ENCODE measurements around the gene MACROD2.

MACROD2 gene

DNA sequence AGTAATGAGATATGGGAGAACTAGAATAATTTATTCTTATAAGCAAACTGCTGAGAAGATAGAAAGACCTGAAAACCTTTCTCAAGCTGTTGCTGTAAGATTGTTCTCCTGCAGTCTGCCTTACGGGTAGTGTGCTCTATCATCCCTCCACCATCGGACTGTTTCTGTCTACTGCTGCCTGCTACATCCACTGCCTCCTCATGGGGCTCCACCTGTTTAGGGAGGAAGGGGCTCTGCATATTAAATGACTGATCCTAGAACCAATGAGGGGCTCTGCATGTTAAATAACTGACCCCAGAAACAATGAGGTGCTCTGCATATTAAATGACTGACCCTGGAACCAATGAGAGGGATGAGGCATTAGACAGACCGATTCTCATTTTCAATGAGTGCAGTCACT lies 1923.3 kb downstream of the MACROD2 start:
- no peak for DNase-seq (ENCODE audit: low read depth)

DNA sequence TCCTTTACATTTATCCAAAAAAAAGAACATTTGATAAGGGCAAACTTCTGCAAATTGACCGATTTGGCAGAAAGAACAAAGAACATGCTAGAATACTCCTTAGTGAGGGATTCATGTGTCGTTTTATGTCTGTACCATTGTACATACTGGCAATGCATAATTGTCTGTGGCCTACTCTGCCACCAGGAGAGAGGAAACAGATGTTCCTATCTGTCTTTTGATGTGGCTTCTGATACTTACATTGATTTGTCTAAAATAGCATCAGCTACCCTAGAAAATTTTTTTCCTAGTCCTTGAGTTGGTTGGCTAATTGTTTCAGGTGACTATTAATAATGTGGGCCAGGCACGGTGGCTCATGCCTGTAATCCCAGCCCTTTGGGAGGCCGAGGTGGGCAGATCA lies 1923.8 kb downstream of the MACROD2 start:
- no peak for DNase-seq (ENCODE audit: low read depth)

DNA sequence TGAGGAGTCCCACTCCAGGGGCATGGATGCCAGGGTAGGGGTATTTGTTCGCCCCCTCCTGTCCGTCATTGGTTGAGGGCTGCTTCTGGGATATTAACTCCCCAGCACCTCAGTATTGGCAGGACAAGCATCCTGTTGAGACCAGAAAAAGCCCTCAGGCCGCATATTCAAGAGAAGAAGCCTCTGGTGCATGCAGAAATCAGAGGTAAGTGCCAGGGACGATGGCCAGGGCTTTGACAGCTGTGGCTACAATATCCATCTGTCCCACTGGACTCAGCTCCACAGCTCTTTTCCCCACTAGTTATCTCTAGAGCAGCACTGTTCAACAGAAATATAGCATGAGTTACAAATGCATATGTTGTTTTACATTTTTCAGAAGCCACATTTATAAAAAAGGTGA lies 1926.6 kb downstream of the MACROD2 start:
- no peak for DNase-seq (ENCODE audit: low read depth)

DNA sequence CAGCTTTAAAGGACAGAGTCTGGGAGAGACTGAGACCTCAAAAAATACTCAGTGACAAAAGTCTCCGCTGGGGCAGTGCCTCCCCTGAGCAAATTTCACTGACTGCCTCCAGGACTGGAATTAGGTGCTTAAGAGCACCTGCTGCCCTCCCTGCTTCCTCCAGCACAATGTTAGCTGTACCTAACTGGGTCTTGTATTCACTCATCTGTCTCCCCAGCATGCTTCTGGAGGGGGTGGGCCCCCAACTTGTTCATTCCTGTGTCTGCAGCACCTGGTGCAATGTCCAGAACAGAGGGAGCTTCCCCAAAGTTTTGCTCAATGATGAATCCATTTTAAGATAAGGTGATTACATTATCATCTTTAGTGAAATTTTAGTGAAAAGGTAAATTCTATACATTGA lies 1927.2 kb downstream of the MACROD2 start:
- no peak for DNase-seq (ENCODE audit: low read depth)

DNA sequence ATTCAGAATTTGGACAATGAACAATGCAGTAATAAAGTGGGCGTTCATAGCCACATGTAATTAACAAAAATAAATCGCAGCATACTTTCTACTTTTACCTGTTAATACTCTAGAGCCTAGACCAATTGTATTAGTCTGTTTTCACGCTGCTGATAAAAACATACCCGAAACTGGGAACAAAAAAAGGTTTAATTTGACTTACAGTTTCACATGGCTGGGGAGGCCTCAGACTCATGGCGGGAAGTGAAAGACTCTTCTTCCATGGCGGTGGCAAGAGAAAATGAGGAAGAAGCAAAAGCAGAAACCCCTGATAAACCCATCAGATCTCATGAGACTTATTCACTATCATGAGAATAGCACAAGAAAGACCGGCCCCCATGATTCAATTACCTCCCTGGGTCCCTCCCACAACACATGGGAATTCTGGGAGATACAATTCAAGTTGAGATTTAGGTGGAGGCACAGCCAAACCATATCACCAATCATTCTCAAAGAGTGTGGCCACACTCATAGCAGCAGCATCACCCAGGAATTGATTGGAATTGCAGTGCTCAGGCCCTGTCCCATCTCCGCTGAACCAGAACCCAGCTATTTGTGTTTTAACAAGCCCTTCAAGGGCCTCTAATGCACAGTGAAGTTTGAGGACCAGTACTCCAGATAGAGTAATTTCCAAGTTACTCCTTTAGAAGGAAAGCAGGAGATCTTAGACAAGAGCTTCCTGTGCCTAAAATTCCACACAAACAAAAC lies 1927.9 kb downstream of the MACROD2 start:
- no peak for DNase-seq (ENCODE audit: low read depth)

DNA sequence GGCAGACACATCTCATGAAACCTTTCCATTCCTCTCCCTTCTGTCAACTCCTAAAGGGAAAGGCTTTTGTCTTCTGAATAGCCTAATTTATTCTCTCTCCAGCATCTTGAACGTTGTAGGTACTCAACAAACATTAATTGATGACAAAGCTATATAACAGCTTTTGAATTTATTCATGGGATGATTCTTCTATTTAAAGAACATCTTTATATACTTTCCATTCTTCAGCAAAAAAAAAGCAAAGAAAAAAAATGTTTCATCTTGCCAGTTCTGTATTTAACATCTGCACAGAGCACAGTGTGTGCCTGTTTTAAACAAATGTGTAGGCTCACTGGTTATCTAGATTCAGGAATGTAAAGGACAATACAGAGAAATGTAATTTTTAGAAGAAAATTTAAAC lies 1929.2 kb downstream of the MACROD2 start:
- no peak for DNase-seq (ENCODE audit: low read depth)

DNA sequence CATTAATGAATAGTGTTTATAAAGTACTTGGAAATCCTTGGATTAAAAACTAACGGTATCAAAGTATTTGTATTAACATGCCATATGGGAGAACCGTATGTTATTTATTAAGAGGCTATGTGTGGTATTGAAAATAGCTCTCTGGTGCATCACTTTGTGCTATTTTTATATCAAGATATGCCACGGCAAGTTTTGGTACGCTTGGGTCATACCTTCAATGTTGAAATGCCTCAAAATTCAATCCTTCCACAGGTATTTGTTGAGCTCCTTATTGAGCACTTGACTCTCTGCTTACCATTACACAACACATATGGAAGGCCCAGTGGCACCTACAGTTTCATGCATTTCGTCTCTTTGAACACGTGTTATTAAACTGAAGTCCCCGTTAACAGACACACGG lies 1930.1 kb downstream of the MACROD2 start:
- DNase-seq (ENCODE audit: low read depth) = no peak

DNA sequence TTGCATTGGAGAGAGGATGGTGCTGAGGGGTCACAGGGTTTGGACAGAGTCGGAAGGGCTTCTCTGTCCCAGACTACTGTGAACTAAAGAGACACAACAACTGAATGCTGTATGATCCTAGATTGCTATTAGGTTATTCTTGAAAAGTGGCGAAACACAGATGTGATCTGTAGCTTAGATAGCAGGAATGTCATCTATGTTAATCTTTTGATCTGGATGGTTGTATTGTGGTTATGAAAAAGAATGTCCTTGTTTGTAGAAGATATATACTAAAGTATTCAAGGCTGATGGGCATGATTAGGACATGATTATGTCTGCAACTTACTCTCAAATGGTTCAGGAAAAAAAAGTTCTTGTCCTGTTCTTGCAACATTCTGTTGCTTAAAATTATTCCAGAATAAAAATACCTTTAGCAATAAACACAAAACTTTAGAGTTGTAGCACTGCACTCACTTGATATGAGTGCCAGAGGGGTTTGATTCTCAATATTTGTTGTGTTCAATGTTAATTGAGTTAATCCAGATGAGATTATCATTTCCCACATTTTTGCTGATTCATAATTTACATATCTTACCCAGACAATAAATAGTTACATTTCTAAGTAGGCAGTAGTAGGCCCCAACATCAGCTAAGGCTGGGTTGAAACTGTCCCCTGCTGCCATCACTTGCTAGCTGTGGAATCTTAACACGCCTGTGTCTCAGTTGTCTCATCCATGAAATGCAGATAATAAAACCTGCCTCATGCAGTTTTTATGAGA lies 1932.8 kb downstream of the MACROD2 start:
- DNase-seq (ENCODE audit: low read depth) = no peak

DNA sequence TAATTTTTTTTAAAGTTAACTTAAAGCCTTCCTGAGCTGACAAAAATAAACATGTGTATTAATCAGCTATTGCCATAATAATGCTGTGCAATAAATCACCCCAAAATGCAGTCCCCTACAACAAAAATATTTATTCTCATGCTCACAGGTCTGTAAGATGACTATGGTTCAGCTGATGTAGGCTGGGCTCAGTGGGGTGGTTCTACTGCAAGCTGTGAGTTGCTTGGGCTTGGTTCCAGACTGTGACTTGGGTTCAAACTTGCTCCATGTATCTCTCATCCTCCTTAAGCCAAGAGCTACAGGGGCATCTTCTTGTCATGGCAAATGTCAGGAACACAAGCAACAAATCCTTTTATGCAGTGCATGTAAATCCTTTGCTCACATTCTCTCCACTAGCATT lies 1933.6 kb downstream of the MACROD2 start:
- DNase-seq (ENCODE audit: low read depth) = no peak

DNA sequence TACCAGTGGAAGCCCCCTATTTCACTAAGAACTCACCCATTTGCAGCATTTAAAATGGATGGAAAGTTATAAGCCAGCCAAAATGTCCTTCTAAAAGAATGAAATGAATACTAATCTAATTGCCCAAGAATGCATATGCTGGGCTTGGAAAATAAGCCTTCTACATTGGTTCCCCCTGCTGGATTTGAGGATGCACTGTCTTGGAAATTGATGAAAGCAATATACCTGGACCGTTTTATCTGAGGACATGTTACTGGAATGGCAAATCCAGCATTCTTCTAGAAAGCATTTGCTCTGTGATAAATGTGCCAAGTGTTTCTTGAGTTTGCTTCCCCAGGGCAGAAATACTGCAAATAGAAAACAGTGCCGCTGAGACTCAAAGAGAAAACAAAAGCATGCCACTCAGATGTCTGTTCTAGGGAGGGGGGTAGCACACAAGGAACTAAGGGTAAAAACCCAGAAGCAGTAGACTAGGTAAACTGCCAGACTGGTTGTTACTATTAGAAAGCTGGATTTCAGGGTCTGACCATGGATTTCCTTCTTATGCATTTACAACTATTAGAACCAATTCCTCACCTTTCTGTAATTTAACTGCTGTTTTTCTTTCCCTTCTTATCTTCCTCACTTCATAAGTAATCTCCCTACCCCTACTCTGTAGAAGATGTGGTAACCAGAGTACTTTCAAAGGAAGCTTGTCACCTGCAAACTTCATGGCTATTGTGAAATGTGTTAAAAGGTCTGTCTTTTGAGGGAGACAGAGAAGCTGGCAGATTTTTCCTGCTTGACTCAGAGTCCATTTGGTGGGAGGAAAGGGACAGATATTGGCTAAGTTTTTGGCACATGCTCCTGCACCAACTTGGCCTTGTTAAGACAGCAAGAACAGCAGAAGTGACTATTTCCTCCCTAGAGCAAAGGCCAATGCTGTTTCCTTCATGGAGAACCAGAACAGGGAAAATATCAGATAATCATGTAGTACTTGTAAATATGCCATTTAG lies 1935.3 kb downstream of the MACROD2 start:
- DNase-seq (ENCODE audit: low read depth) = no peak

DNA sequence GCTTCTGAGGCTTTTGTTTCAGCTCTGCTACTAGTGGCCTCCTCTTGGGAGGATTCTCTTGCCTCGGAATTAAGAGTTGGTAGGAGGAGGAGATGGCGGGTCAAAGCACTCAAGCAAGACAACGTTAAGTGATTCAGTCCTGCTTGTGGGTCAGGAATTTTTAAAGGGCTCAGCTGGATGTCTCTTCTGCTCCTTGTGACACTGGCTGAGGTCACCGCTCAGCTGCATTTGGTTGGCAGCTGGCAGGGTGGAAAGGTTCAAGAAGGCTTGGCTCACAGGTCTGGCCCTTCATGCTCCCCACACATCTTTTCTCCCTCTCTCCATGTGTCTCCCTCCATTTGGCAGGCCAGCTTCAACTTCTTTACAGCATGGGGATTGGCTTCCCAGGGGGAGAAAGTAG lies 1936.6 kb downstream of the MACROD2 start:
- DNase-seq (ENCODE audit: low read depth) = no peak

DNA sequence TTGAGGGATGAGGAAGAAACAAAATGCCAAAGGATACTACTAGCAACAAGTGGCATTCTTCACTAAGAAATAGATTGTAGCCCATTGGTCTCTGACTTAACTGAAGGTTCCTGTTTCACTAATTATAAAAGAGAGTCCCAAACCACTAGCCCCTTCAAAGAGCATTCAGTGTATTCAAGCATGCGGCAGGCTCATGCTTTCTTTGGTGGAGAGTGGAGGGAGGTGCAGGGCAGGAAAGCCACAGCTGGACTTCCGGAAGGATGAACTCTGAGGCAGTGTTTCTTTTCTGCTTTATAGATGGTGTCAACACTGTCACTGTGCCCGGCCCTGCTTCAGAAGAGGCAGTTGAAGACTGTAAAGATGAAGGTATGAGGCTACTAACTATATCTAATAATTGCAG lies 1941.9 kb downstream of the MACROD2 start:
- no peak for DNase-seq (ENCODE audit: low read depth)

DNA sequence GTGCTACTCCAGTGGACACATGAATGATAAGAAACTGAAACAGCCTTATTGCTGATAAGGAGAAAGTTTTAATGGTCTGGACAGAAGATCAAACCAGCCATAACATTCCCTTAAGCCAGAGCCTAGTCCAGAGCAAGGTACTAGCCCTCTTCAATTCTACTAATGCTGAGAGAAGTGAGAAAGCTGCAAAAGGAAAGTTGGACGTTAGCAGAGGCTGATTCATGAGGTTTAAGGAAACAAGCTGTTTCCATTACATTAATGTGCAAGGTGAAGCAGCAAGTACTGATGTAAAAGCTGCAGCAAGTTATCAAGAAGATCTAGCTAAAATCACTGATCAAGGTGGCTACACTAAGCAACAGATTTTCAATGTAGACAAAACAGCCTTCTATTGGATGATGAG lies 1943.5 kb downstream of the MACROD2 start:
- no peak for DNase-seq (ENCODE audit: low read depth)

DNA sequence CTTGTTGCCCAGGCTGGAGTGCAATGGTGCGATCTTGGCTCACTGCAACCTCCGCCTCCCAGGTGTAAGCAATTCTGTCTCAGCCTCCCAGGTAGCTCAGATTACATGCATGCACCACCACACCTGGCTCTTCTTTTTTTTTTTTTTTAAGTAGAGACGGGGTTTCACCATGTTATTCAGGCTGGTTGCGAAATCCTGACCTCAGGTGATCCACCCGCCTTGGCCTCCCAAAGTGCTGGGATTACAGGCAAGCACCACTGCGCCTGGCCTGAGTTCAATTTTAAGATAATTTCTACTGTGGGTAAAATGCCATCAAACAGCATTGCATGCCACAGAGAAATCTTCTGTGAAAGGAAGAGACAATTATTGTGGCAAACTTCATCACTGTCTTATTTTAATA lies 1944.8 kb downstream of the MACROD2 start:
- DNase-seq (ENCODE audit: low read depth) = no peak

DNA sequence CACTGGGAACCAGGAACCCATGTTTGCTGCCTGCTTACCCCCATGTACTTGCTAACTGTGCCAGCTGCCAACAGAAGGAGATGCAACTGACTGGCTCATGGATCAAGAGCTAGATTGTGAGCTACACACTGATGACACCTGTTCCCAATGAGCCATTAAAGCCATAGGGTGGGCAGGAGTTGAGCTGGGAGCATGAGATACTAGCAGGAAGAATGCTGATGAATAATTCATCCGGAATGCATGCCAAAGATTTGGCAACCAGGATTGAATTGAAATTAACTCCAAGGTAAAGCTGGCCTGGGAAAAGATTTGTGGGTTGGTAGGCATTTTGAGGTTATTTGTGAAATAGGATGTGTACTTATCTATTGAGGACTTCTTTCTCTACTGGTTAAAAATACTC lies 1946.8 kb downstream of the MACROD2 start:
- no peak for DNase-seq (ENCODE audit: low read depth)

DNA sequence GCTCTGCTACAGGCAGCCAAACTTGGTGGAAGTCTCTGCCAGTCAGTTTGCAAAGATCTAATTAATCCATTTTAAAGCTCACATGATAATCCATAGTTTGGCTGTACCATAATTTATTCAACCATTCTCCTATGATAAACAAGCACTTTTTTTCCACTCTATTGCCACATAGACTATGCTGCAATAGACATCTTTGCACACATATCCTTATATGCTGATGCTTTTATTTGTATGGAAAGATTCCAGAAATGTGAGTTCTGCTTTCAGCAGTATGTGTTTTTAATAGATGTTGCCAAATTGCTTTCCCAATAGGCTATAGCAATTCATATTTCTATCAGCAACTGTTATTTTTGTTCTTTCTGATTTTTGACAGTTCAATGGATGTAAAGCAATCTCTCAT lies 1950.0 kb downstream of the MACROD2 start:
- no peak for DNase-seq (ENCODE audit: low read depth)

DNA sequence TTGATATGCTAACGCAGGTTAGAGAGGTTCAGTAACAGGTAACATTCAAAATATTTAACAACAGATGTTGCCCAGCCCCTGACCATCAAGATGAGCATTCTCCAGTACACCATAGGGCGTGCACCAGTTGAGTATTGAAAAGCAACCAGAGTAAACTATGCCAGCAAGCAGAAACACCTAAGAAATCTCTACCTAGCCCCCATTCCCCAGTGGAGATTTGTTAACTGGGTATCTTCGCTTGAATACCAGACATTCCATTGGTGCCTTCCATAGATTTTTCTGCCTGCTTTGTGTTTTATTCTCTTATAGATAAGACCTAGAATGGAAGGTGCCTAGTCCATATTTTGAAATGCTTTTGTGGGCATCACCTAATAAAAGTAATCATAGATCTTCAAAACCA lies 1954.1 kb downstream of the MACROD2 start:
- DNase-seq (ENCODE audit: low read depth) = no peak

DNA sequence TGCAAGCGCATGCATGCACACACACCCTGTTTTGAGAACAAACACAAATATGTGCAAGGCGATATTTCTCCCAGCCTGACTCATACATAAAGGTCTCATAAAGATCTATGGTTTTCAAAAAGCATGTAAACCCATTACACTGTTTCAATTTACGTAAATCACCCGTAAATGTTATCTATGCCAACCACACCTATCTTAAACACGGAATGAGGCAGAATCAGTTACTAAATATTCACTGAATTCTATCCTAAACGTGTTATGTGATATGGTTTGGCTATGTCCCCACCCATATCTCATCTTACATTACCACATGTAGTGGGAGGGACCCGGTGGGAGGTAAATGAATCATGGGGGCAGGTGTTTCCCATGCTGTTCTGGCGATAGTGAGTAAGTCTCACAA lies 1956.3 kb downstream of the MACROD2 start:
- no peak for DNase-seq (ENCODE audit: low read depth)

DNA sequence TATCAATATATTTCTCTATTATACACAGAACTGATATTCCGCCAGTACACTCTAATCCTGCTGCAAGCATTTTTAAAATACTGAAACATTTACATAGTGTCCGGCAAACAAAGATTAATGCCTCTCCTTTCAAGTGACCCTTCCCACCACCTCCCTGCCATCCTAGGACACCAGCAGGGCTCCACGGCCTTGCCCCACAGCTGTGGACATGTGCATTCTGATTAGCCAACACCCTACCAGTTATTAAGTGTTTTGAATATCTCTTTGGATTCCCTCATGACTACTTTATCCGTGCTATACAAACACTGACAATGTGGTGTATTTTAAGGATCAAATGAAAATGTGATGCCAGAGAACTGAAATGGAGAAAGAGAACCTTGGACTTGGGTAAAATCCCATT lies 1962.8 kb downstream of the MACROD2 start:
- no peak for DNase-seq (ENCODE audit: low read depth)

DNA sequence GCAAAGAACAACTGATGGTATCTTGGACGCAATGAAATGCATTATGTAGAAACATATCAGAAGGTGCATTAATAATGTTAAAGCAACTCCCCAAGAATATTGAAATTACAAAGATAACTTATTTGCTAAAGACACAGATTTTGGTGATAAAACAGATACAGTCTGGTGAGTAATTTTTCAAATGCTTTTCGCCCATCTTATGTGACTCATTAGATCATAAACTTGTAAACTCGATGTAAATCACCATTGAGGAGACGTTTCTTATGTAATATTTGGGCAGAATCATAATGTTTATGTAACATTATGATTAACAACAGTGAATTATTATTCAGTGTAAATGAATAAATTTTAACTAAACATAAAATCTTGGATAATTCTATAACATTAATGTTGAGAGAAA lies 1969.8 kb downstream of the MACROD2 start:
- DNase-seq (ENCODE audit: low read depth) = no peak

DNA sequence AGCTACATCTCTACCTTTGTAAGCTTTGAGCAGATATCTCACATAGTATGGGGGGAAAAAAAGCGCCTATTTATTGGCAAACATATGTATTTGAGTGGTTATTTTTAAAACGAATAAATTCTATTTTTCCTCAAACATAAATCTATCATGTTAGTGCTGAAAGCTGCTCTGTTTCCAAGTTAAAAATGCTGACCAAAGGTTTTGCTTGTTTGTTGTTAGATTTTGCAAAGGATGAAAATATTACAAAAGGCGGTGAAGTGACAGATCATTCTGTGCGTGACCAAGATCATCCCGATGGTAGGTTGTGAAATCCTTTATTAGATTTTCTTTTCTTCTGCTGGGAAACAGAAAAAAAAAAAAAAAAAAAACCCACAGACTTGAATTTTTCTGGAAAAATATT lies 1972.0 kb downstream of the MACROD2 start:
- DNase-seq (ENCODE audit: low read depth) = no peak

DNA sequence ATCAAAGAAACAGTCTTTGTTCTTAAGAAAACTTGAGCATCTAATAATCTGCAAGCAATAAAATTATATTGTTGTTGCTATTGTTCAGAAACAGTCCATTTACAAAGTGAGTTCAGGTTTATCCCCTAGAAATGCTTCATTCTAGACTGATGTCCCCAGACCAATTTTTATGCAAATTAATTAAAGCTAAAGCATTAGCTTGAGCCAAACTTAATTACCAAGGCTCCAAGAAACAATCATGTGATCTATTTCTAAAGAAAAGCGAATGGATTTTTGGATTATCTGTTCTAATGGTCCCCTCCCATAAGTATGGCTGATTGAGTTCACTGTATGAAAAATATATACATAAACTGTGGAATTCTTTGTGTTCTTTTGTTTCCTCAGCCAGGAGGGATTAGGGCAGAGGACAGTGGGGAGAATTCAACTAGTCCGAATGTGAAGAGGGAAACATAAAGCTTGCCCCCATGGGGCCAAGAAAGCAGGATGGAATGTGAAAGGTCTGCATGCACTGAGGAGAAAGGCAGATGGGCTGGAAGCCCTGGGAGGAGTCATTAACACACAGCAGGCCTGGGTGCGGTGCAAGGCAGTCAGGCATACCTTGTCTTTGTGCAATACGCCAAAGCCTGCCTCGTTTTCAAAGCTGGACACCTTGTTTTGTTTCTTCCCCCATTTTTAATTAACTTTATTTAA lies 1980.9 kb downstream of the MACROD2 start:
- no peak for DNase-seq (ENCODE audit: low read depth)

Measured in stimulated activated CD8-positive, alpha-beta memory T cell treated with anti-CD3 and anti-CD28 coated beads, Interleukin-12 subunit alpha, Interleukin-12 subunit beta, amount 100 ng/mL, for 1 hour (primary cell).